ENCODE results near the gene NFKB2.
A peak's percentile ranks its signal among the peaks of the same experiment; 100 is the strongest.

NFKB2 gene

DNA sequence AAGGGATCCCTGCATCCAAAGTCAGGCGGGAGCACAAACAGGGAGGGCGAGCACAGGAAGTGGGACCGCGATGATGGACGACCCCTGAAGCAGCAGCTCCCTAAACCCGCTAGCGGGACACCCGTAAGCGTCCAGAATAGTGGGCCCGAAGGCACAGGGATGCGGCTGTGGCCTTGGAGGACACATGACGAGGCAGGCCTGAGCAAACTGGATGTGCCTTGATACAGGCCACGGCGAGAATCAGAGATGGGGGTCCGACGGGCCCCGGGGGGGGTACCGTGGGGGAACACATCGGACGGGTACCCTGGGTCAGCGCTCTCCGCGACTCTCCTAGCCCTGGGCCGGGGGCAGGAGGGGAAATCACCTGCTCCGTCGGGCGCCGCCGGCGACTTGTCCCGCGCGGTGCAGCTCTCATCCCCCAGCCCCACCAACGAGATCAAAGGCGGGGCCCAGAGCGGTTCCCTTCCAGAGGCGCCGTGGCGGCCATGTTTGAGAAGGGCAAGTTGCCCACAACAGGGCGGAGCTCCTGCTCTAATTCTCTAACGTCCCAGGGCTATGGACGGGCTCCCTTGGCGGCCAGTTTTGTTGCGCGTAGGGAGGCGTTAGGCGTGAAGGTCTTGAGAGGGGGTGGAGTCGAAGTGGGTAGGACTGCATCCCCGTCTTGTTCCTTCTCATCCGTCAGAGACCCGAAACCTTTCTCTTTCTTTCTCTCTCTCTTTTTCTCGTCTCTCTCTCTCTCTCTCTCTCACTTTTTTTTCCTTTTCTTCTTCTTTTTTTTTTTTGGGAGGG is 36.9 kb downstream of the NFKB2 start, which contains the start of gene CUEDC2 (continued):
- TF ChIP-seq ZNF701 (tag by site-specific recombination; IDR thresholded peaks at IDR 0.05), result no peak
- peak; percentile 11; the same call in 1 of the 2 replicates for TF ChIP-seq ZNF146 (tag by site-specific recombination; IDR thresholded peaks at IDR 0.05)
- peak; percentile 90 for TF ChIP-seq ZBTB11 (tag by site-specific recombination; conservative IDR thresholded peaks at IDR 0.05; ENCODE audit: low read depth)
- peak; percentile 87 for TF ChIP-seq ZEB2 (tag by site-specific recombination; IDR thresholded peaks at IDR 0.05)
- peak; percentile 93 for TF ChIP-seq ZNF324 (tag by site-specific recombination; IDR thresholded peaks at IDR 0.05)
- peak; percentile 90 for TF ChIP-seq ZNF501 (tag by site-specific recombination; IDR thresholded peaks at IDR 0.05)
- TF ChIP-seq ZNF366 (tag by site-specific recombination; conservative IDR thresholded peaks at IDR 0.05), result peak; percentile 84
- TF ChIP-seq ZNF350 (tag by site-specific recombination; IDR thresholded peaks at IDR 0.05), result no peak
- TF ChIP-seq, protein P1, sequence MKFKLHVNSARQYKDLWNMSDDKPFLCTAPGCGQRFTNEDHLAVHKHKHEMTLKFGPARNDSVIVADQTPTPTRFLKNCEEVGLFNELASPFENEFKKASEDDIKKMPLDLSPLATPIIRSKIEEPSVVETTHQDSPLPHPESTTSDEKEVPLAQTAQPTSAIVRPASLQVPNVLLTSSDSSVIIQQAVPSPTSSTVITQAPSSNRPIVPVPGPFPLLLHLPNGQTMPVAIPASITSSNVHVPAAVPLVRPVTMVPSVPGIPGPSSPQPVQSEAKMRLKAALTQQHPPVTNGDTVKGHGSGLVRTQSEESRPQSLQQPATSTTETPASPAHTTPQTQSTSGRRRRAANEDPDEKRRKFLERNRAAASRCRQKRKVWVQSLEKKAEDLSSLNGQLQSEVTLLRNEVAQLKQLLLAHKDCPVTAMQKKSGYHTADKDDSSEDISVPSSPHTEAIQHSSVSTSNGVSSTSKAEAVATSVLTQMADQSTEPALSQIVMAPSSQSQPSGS (tag by site-specific recombination; IDR thresholded peaks at IDR 0.05; ENCODE audit: low read depth), result no peak
- TF ChIP-seq, protein P2, sequence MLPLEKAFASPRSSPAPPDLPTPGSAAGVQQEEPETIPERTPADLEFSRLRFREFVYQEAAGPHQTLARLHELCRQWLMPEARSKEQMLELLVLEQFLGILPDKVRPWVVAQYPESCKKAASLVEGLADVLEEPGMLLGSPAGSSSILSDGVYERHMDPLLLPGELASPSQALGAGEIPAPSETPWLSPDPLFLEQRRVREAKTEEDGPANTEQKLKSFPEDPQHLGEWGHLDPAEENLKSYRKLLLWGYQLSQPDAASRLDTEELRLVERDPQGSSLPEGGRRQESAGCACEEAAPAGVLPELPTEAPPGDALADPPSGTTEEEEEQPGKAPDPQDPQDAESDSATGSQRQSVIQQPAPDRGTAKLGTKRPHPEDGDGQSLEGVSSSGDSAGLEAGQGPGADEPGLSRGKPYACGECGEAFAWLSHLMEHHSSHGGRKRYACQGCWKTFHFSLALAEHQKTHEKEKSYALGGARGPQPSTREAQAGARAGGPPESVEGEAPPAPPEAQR (tag by site-specific recombination; IDR thresholded peaks at IDR 0.05), result no peak
- TF ChIP-seq, protein P3, sequence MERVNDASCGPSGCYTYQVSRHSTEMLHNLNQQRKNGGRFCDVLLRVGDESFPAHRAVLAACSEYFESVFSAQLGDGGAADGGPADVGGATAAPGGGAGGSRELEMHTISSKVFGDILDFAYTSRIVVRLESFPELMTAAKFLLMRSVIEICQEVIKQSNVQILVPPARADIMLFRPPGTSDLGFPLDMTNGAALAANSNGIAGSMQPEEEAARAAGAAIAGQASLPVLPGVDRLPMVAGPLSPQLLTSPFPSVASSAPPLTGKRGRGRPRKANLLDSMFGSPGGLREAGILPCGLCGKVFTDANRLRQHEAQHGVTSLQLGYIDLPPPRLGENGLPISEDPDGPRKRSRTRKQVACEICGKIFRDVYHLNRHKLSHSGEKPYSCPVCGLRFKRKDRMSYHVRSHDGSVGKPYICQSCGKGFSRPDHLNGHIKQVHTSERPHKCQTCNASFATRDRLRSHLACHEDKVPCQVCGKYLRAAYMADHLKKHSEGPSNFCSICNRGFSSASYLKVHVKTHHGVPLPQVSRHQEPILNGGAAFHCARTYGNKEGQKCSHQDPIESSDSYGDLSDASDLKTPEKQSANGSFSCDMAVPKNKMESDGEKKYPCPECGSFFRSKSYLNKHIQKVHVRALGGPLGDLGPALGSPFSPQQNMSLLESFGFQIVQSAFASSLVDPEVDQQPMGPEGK (tag by site-specific recombination; IDR thresholded peaks at IDR 0.05), result peak; percentile 98
- TF ChIP-seq KLF1 (tag by site-specific recombination; IDR thresholded peaks at IDR 0.05), result peak; percentile 83
- TF ChIP-seq, protein P4, sequence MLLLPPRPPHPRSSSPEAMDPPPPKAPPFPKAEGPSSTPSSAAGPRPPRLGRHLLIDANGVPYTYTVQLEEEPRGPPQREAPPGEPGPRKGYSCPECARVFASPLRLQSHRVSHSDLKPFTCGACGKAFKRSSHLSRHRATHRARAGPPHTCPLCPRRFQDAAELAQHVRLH (tag by site-specific recombination; IDR thresholded peaks at IDR 0.05), result peak; percentile 46; the same call in 1 of the 2 replicates
- TF ChIP-seq ZNF473 (tag by site-specific recombination; IDR thresholded peaks at IDR 0.05), result no peak
- no peak for TF ChIP-seq ZNF133 (tag by site-specific recombination; IDR thresholded peaks at IDR 0.05)
- peak; percentile 83 for TF ChIP-seq ZNF629 (tag by site-specific recombination; IDR thresholded peaks at IDR 0.05)
- peak; percentile 96 for TF ChIP-seq ZBTB17 (tag by site-specific recombination; IDR thresholded peaks at IDR 0.05)
- TF ChIP-seq, protein P5, sequence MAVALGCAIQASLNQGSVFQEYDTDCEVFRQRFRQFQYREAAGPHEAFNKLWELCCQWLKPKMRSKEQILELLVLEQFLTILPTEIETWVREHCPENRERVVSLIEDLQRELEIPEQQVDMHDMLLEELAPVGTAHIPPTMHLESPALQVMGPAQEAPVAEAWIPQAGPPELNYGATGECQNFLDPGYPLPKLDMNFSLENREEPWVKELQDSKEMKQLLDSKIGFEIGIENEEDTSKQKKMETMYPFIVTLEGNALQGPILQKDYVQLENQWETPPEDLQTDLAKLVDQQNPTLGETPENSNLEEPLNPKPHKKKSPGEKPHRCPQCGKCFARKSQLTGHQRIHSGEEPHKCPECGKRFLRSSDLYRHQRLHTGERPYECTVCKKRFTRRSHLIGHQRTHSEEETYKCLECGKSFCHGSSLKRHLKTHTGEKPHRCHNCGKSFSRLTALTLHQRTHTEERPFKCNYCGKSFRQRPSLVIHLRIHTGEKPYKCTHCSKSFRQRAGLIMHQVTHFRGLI (tag by site-specific recombination; IDR thresholded peaks at IDR 0.05), result peak; percentile 79
- TF ChIP-seq ZSCAN30 (tag by site-specific recombination; IDR thresholded peaks at IDR 0.05), result peak; percentile 76
- TF ChIP-seq ZFP37 (tag by site-specific recombination; IDR thresholded peaks at IDR 0.05), result peak; percentile 92
- no peak for TF ChIP-seq ZNF624 (tag by site-specific recombination; IDR thresholded peaks at IDR 0.05)
- TF ChIP-seq OVOL3 (tag by site-specific recombination; IDR thresholded peaks at IDR 0.05), result peak; percentile 60
- TF ChIP-seq ZNF292 (tag by site-specific recombination; IDR thresholded peaks at IDR 0.05; ENCODE audit: borderline replicate concordance, low read depth), result no peak
- TF ChIP-seq, protein P6, sequence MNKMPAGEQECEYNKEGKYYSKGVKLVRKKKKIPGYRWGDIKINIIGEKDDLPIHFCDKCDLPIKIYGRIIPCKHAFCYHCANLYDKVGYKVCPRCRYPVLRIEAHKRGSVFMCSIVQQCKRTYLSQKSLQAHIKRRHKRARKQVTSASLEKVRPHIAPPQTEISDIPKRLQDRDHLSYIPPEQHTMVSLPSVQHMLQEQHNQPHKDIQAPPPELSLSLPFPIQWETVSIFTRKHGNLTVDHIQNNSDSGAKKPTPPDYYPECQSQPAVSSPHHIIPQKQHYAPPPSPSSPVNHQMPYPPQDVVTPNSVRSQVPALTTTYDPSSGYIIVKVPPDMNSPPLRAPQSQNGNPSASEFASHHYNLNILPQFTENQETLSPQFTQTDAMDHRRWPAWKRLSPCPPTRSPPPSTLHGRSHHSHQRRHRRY (tag by site-specific recombination; IDR thresholded peaks at IDR 0.05), result no peak
- no peak for TF ChIP-seq ZNF239 (tag by site-specific recombination; IDR thresholded peaks at IDR 0.05)
